ENCODE data around the gene CMBL.

DNA sequence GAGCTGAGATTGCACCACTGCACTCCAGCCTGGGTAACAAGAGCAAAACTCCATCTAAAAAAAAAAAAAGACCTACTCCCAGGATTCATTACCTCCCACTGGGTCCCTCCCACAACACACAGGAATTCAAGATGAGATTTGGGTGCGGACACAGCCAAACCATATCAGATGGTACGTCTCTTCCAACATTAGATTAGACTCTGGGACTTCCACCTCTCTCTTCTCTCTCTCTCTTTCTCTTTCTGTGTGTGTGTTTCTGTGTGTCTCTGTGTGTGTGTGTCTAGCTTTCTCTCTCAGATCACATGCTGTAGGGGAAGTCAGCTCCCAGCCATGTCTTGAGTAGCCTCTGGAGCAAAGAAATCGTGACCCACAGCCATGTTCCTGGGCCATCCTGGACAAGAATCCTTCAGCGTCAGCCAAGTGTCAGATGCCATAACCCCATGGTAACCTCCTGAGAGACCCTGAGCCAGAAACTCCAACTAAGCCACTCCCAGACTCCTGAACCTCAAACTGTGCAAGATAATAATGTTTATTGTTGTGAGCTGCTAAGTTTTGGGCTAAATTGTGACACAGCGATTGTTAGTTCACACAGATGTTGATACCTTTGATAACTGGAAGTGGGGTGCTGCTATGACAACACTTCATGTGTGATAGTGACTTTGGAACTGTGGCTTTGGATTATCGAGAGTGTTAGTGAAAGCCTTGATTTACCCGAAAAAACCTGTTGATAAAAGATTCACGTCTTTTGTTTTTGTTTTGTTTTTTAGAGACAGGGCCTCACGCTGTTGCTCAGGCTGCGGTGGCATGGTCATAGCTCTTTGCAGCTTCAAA is 4.1 kb upstream of the CMBL start:
- TF ChIP-seq POLR2A (IDR thresholded peaks at IDR 0.05) (no peak), POLR2AphosphoS5 (IDR thresholded peaks at IDR 0.05) (no peak)
- TF ChIP-seq, protein P1, sequence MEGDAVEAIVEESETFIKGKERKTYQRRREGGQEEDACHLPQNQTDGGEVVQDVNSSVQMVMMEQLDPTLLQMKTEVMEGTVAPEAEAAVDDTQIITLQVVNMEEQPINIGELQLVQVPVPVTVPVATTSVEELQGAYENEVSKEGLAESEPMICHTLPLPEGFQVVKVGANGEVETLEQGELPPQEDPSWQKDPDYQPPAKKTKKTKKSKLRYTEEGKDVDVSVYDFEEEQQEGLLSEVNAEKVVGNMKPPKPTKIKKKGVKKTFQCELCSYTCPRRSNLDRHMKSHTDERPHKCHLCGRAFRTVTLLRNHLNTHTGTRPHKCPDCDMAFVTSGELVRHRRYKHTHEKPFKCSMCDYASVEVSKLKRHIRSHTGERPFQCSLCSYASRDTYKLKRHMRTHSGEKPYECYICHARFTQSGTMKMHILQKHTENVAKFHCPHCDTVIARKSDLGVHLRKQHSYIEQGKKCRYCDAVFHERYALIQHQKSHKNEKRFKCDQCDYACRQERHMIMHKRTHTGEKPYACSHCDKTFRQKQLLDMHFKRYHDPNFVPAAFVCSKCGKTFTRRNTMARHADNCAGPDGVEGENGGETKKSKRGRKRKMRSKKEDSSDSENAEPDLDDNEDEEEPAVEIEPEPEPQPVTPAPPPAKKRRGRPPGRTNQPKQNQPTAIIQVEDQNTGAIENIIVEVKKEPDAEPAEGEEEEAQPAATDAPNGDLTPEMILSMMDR (IDR thresholded peaks at IDR 0.05 in 8 of 11, conservative IDR thresholded peaks at IDR 0.05 in 3 of 11) = no peak

All from spleen (tissue), 7 donors.